H1 (cell line): ENCODE results near the gene CST5. TPM values are rescaled to one million over a fixed set of nuclear protein-coding genes. Genes with fewer than 3 reads are reported as not detected.

Experiments
- CTCF ChIA-PET: fragments of 300-600 bp; sonication (Branson Sonifier 250); formaldehyde crosslinking; loops from one replicate; lab custom pipeline; 2021; ENCODE audit not compliant: partially characterized antibody; lab: Charles Lee
- POLR2A ChIA-PET: fragments of 300-600 bp; sonication (Branson Sonifier 250); formaldehyde crosslinking; loops from one replicate; lab custom pipeline; 2021; ENCODE audit warnings: inconsistent platforms; ENCODE audit not compliant: partially characterized antibody; lab: Charles Lee
- DNase-seq, 2 experiments: peaks; one replicate each; pipeline versions ENCODE4 v3.0.0 to v3.0.0-alpha.2; 2010 to 2022; ENCODE audit warnings: low spot score in 2 of 2, low read depth in 1 of 2, mixed read lengths in 1 of 2
- FAIRE-seq: peaks from 2 replicates; lab custom pipeline; 2011; peaks lifted over from hg19 to GRCh38; lab: Jason Lieb, UNC
- H2AFZ ChIP-seq: 2 replicates; pipeline ENCODE4 v1.8.1; 2012; ENCODE audit warnings: low read length, inconsistent platforms
- H2AK5ac ChIP-seq: 2 replicates; pipeline ENCODE4 v1.6.1; 2013; ENCODE audit warnings: low read depth, low read length
- H2BK120ac ChIP-seq: replicated peaks from 2 replicates; pipeline ENCODE3; 2013; ENCODE audit warnings: low read depth, low read length, inconsistent platforms
- H2BK12ac ChIP-seq: 2 replicates; pipeline ENCODE4 v1.6.1; 2013; ENCODE audit warnings: low read depth, low read length
- H2BK15ac ChIP-seq: 2 replicates; pipeline ENCODE4 v1.6.1; 2013; ENCODE audit warnings: low read length
- H2BK20ac ChIP-seq: 2 replicates; pipeline ENCODE4 v1.6.1; 2013; ENCODE audit warnings: low read length
- H2BK5ac ChIP-seq: 2 replicates; pipeline ENCODE4 v1.6.1; 2013; ENCODE audit warnings: low read depth, low read length
- H3K14ac ChIP-seq: 2 replicates; pipeline ENCODE4 v1.6.1; 2013; ENCODE audit warnings: inconsistent platforms; ENCODE audit not compliant: insufficient read length
- H3K18ac ChIP-seq: 2 replicates; pipeline ENCODE4 v1.6.1; 2013; ENCODE audit warnings: low read length; ENCODE audit errors: extremely low read depth
- H3K23ac ChIP-seq: 2 replicates; pipeline ENCODE4 v1.6.1; 2013; ENCODE audit warnings: inconsistent platforms; ENCODE audit not compliant: insufficient read length
- H3K23me2 ChIP-seq: 2 replicates; pipeline ENCODE4 v1.6.1; 2013; ENCODE audit warnings: low read depth, low read length
- H3K27ac ChIP-seq: 2 replicates; pipeline ENCODE4 v1.6.1; 2011; ENCODE audit warnings: low read depth, low read length, inconsistent platforms
- H3K27me3 ChIP-seq, 4 experiments: replicated peaks in 1 of 4; 1 replicate in 1 of 4; 2 replicates in 3 of 4; pipeline versions ENCODE4 v1.6.1 to v1.8.1; 2011 to 2013; ENCODE audit warnings: low read length in 3 of 4, mild to moderate bottlenecking in 3 of 4, inconsistent platforms in 2 of 4, mixed read lengths in 2 of 4, moderate library complexity in 1 of 4; ENCODE audit not compliant: control insufficient read depth in 3 of 4, insufficient read depth in 3 of 4; ENCODE audit errors: extremely low read depth in 1 of 4
- H3K36me3 ChIP-seq, 4 experiments: 2 replicates each; pipeline versions ENCODE4 v1.6.1 to v1.8.1; 2011 to 2013; ENCODE audit warnings: mild to moderate bottlenecking in 4 of 4, low read length in 3 of 4, moderate library complexity in 2 of 4, control low read depth in 1 of 4, inconsistent platforms in 1 of 4; ENCODE audit not compliant: insufficient read depth in 4 of 4, control insufficient read depth in 2 of 4
- H3K4ac ChIP-seq: replicated peaks from 2 replicates; pipeline ENCODE3; 2013; ENCODE audit warnings: low read length, low read depth, mixed read lengths, inconsistent platforms; ENCODE audit not compliant: insufficient read length
- H3K4me1 ChIP-seq, 4 experiments: replicated peaks in 1 of 4; 1 replicate in 1 of 4; 2 replicates in 3 of 4; pipeline versions ENCODE4 v1.6.1 to v1.8.1; 2011 to 2013; ENCODE audit warnings: low read length in 3 of 4, inconsistent platforms in 2 of 4, mixed read lengths in 1 of 4; ENCODE audit not compliant: insufficient read depth in 4 of 4, control insufficient read depth in 3 of 4
- H3K4me2 ChIP-seq, 2 experiments: 2 replicates each; pipeline versions ENCODE4 v1.6.1 to v1.8.1; 2011 to 2013; ENCODE audit warnings: low read depth in 2 of 2, low read length in 2 of 2, control low read depth in 1 of 2, inconsistent platforms in 1 of 2, mild to moderate bottlenecking in 1 of 2; ENCODE audit not compliant: insufficient read depth in 1 of 2
- H3K4me3 ChIP-seq, 4 experiments: fragments of 200-600, 300-600 bp in 1 of 4; sonication (generic), shearing (Covaris generic), sonication (Bioruptor Twin) in 1 of 4; 2 replicates each; pipeline versions ENCODE4 v1.5.1 to v1.8.1; 2011 to 2016; ENCODE audit warnings: low read length in 4 of 4, low read depth in 3 of 4, control low read depth in 2 of 4, inconsistent platforms in 2 of 4, mild to moderate bottlenecking in 2 of 4, mixed read lengths in 1 of 4, moderate library complexity in 1 of 4; ENCODE audit not compliant: insufficient read depth in 2 of 4; ENCODE audit errors: extremely low read depth in 1 of 4
- H3K56ac ChIP-seq: replicated peaks from 2 replicates; pipeline ENCODE3; 2013; ENCODE audit warnings: low read depth, mild to moderate bottlenecking, mixed read lengths, low read length, inconsistent platforms; ENCODE audit not compliant: insufficient read length
- H3K79me1 ChIP-seq: 2 replicates; pipeline ENCODE4 v1.6.1; 2013; ENCODE audit warnings: low read depth, low read length, control low read depth
- H3K79me2 ChIP-seq, 2 experiments: 2 replicates each; pipeline versions ENCODE4 v1.6.1 to v1.8.1; 2012 to 2013; ENCODE audit warnings: low read length in 2 of 2, mild to moderate bottlenecking in 2 of 2, inconsistent platforms in 1 of 2; ENCODE audit not compliant: insufficient read depth in 2 of 2, control insufficient read depth in 1 of 2
- H3K9ac ChIP-seq, 4 experiments: replicated peaks in 1 of 4; 1 replicate in 1 of 4; 2 replicates in 3 of 4; pipeline versions ENCODE4 v1.6.1 to v1.8.1; 2011 to 2013; ENCODE audit warnings: low read depth in 3 of 4, low read length in 3 of 4, control low read depth in 2 of 4, mild to moderate bottlenecking in 2 of 4, moderate library complexity in 2 of 4, inconsistent platforms in 1 of 4; ENCODE audit errors: extremely low read depth in 1 of 4
- H3K9me3 ChIP-seq, 2 experiments: 2 replicates each; pipeline versions ENCODE4 v1.6.1 to v1.8.1; 2012 to 2013; ENCODE audit warnings: mild to moderate bottlenecking in 2 of 2, moderate library complexity in 2 of 2, control low read depth in 1 of 2, inconsistent platforms in 1 of 2, low read depth in 1 of 2, low read length in 1 of 2, mixed read lengths in 1 of 2; ENCODE audit not compliant: insufficient read depth in 2 of 2
- H4K20me1 ChIP-seq, 2 experiments: replicated peaks in 1 of 2; 2 replicates each; pipeline versions ENCODE3 to v1.8.1; 2011 to 2013; ENCODE audit warnings: inconsistent platforms in 2 of 2, low read length in 2 of 2, mild to moderate bottlenecking in 1 of 2; ENCODE audit not compliant: insufficient read depth in 2 of 2, control insufficient read depth in 1 of 2
- H4K5ac ChIP-seq: 2 replicates; pipeline ENCODE4 v1.6.1; 2013; ENCODE audit warnings: low read length, low read depth, mixed read lengths, inconsistent platforms; ENCODE audit not compliant: insufficient read length
- H4K8ac ChIP-seq: 2 replicates; pipeline ENCODE4 v1.8.0; 2013; ENCODE audit warnings: mild to moderate bottlenecking, moderate library complexity, low read length, inconsistent platforms; ENCODE audit not compliant: insufficient read depth; ENCODE audit errors: extremely low read depth
- H4K91ac ChIP-seq: replicated peaks from 2 replicates; pipeline ENCODE3; 2013; ENCODE audit warnings: low read length, mixed read lengths, inconsistent platforms; ENCODE audit not compliant: insufficient read length
- ASH2L ChIP-seq: fragments of 200-600, 300-600 bp; sonication (generic); IDR thresholded peaks from one replicate; pipeline ENCODE4 v1.7.1; 2017; ENCODE audit warnings: low read length
- MAFK ChIP-seq: IDR thresholded peaks from 2 replicates; pipeline ENCODE4 v1.6.1; 2012; ENCODE audit warnings: low read depth, mild to moderate bottlenecking, improper control_type of control experiment, low read length
- RBBP5 ChIP-seq: IDR thresholded peaks from 2 replicates; pipeline ENCODE4 v1.7.1; 2012; ENCODE audit warnings: low read depth, mild to moderate bottlenecking, inconsistent platforms, low read length, moderate library complexity, borderline replicate concordance
- TAF7 ChIP-seq: optimal IDR thresholded peaks from 2 replicates; pipeline ENCODE3; 2011; ENCODE audit warnings: low read depth, mild to moderate bottlenecking, inconsistent platforms, low read length, moderate library complexity, borderline replicate concordance
- WGBS, 2 experiments: shearing (Covaris generic) in 1 of 2; methylation state at CpG; one replicate each; pipeline versions ENCODE4 v1.1.6 to v1.1.7; 2013 to 2015; ENCODE audit warnings: low lambda C conversion rate in 2 of 2, mixed read lengths in 2 of 2, inconsistent platforms in 1 of 2, low coverage in 1 of 2, missing lambda C conversion rate in 1 of 2; ENCODE audit not compliant: insufficient replicate concordance in 2 of 2, insufficient coverage in 1 of 2, insufficient read length in 1 of 2; ENCODE audit errors: extremely low coverage in 1 of 2, missing lambda C conversion rate in 1 of 2; 5-methylcytosine and 5-hydroxymethylcytosine counted together
- polyA plus RNA-seq, 7 experiments: library from polyadenylated mRNA; depleted of rRNA in 3 of 7; stranded (reverse) in 5 of 7; unstranded in 2 of 7; fragments of >200 nt in 5 of 7; fragments of 200-250 nt in 2 of 7; gene quantifications; 1 replicate in 5 of 7; 2 replicates in 1 of 7; 4 replicates in 1 of 7; pipeline versions ENCODE4 v1.2.1 to v1.2.3, GENCODE V29; 2011 to 2013; ENCODE audit warnings: missing spikeins in 2 of 7, mixed read lengths in 2 of 7
- total RNA-seq: library from RNA; stranded (reverse); fragmentation: NEBNext Ultra II Directional; extraction: Animal tissue kit (Norgen Biotek cat#: 25700); gene quantifications from 2 replicates; pipeline ENCODE4 v1.2.1, GENCODE V29; 2021

Gene CST5
- total and polyA plus RNA-seq, 2 of the 8 experiments (the other 6 are each of a cell fraction or from before 2014, with no cell fraction given) = not detected

- H2BK5ac ChIP-seq = no peak overlapping the region
- H2AFZ ChIP-seq = no peak overlapping the region
- no peak overlapping the region for H3K4ac ChIP-seq
- H3K18ac ChIP-seq = no peak overlapping the region
- H3K27me3 ChIP-seq = no peaks in the 10 kb centered on the region
- POLR2A ChIA-PET = no interaction called here
- H4K91ac ChIP-seq = no peak overlapping the region
- FAIRE-seq (no peak), DNase-seq (no peak)
- no peak overlapping the region for H3K14ac ChIP-seq
- no peaks in the 10 kb centered on the region for H3K23me2 ChIP-seq
- CTCF ChIA-PET = interaction anchor here (0.6 kb wide), 1 partner anchor 16 kb away, joined by 3 read pairs; no protein-coding TSS in a partner anchor
- TF ChIP-seq RBBP5 = no peak
- no peak for TF ChIP-seq MAFK
- no peak for TF ChIP-seq ASH2L
- no peak for TF ChIP-seq TAF7
- no peak overlapping the region for H4K8ac ChIP-seq
- H3K23ac ChIP-seq = no peak overlapping the region
- no peak overlapping the region for H2BK12ac ChIP-seq
- no peaks in the 10 kb centered on the region for H3K9me3 ChIP-seq
- 91% methylated on average over 2 of the region's 2 CpGs; no CpG with 5 or more reads in 1 of the 2 experiments for WGBS, 2 experiments
- H2AK5ac ChIP-seq = no peak overlapping the region
- H3K9ac ChIP-seq = no peak overlapping the region
- H2BK120ac ChIP-seq = no peak overlapping the region
- H3K56ac ChIP-seq = no peak overlapping the region
- no peaks in the 10 kb centered on the region for H4K20me1 ChIP-seq
- no peak overlapping the region for H3K27ac ChIP-seq
- no peak overlapping the region for H2BK20ac ChIP-seq
- H3K4me2 ChIP-seq = no peak overlapping the region
- H3K36me3 ChIP-seq = no peaks in the 10 kb centered on the region
- H3K79me1 ChIP-seq = no peaks in the 10 kb centered on the region
- no peaks in the 10 kb centered on the region for H3K79me2 ChIP-seq
- H3K4me3 ChIP-seq = no peak overlapping the region
- H4K5ac ChIP-seq = no peak overlapping the region
- no peak overlapping the region for H2BK15ac ChIP-seq
- no peaks in the 10 kb centered on the region for H3K4me1 ChIP-seq
Measured at GRCh38 chr20:23841693-23842092, 37.9 kb downstream of the CST5 start.
